SK-N-SH treated with all-trans-retinoic acid at 6 μM for 48 hours (cell line): ENCODE measurements around the gene CNTNAP2.

Experiments used
- ATAC-seq: fragments of 200-7000 bp; cut with Tn5 transposase; 3 replicates; pipeline ENCODE4 v1.9.1; 2020; ENCODE audit warnings: mild to moderate bottlenecking, moderate library complexity
- ARNTL ChIP-seq: fragments of 450-650 bp; formaldehyde crosslinking; IDR thresholded peaks from 2 replicates; pipeline ENCODE4 v1.5.0; 2020; ENCODE audit warnings: low read depth, mild to moderate bottlenecking, moderate library complexity, borderline replicate concordance
- BACH2 ChIP-seq: fragments of 250-450 bp; sonication (Bioruptor Pico); IDR thresholded peaks from 2 replicates; pipeline ENCODE4 v1.9.0; 2021; ENCODE audit warnings: mild to moderate bottlenecking, borderline replicate concordance
- ESRRG ChIP-seq: fragments of 250-450 bp; sonication (Bioruptor Pico); IDR thresholded peaks from 2 replicates; pipeline ENCODE4 v1.6.1; 2021; ENCODE audit warnings: mild to moderate bottlenecking
- GLIS3 ChIP-seq: fragments of 250-450 bp; sonication (Bioruptor Pico); IDR thresholded peaks from 2 replicates; pipeline ENCODE4 v1.5.0; 2020; ENCODE audit warnings: mild to moderate bottlenecking, moderate library complexity
- ISL1 ChIP-seq: fragments of 250-450 bp; sonication (Bioruptor Pico); IDR thresholded peaks from 2 replicates; pipeline ENCODE4 v2.1.2; 2022; ENCODE audit warnings: mild to moderate bottlenecking, moderate library complexity
- OSR1 ChIP-seq: fragments of 250-450 bp; sonication (Bioruptor Pico); IDR thresholded peaks from 2 replicates; pipeline ENCODE4 v1.8.0; 2022; ENCODE audit warnings: moderate library complexity, mild to moderate bottlenecking, inconsistent platforms
- PPARA ChIP-seq: fragments of 250-450 bp; sonication (Bioruptor Pico); IDR thresholded peaks from 2 replicates; pipeline ENCODE4 v1.5.0; 2020; ENCODE audit warnings: mild to moderate bottlenecking, borderline replicate concordance
- RARB ChIP-seq: fragments of 250-450 bp; sonication (Bioruptor Pico); IDR thresholded peaks from 2 replicates; pipeline ENCODE4 v1.8.0; 2021; ENCODE audit warnings: mild to moderate bottlenecking, moderate library complexity
- SNAI2 ChIP-seq: fragments of 250-450 bp; sonication (Bioruptor Pico); IDR thresholded peaks from 2 replicates; pipeline ENCODE4 v1.5.0; 2020; ENCODE audit warnings: mild to moderate bottlenecking, moderate library complexity
- TCF4 ChIP-seq: fragments of 250-450 bp; sonication (Bioruptor Pico); IDR thresholded peaks from 2 replicates; pipeline ENCODE4 v1.8.0; 2021; ENCODE audit warnings: mild to moderate bottlenecking, moderate library complexity, borderline replicate concordance
- TOX ChIP-seq: fragments of 250-450 bp; sonication (Bioruptor Pico); IDR thresholded peaks from 2 replicates; pipeline ENCODE4 v1.8.0; 2021; ENCODE audit warnings: mild to moderate bottlenecking, moderate library complexity, borderline replicate concordance
- ZC3H10 ChIP-seq: fragments of 250-450 bp; sonication (Bioruptor Pico); IDR thresholded peaks from 2 replicates; pipeline ENCODE4 v1.5.1; 2021; ENCODE audit warnings: mild to moderate bottlenecking, moderate library complexity
- ZFP3 ChIP-seq: fragments of 250-450 bp; sonication (Bioruptor Pico); IDR thresholded peaks from 2 replicates; pipeline ENCODE4 v1.5.0; 2020; ENCODE audit warnings: mild to moderate bottlenecking, moderate library complexity
- ZFP30 ChIP-seq: fragments of 450-650 bp; formaldehyde crosslinking; IDR thresholded peaks from 2 replicates; pipeline ENCODE4 v1.5.0; 2022; ENCODE audit warnings: mild to moderate bottlenecking, moderate library complexity
- ZNF565 ChIP-seq: fragments of 450-650 bp; formaldehyde crosslinking; conservative IDR thresholded peaks from 2 replicates; pipeline ENCODE4 v1.5.0; 2020; ENCODE audit warnings: low read depth, mild to moderate bottlenecking, moderate library complexity
- TF ChIP-seq, protein P1 (sequence below): fragments of 250-450 bp; sonication (Bioruptor Pico); IDR thresholded peaks from 2 replicates; pipeline ENCODE4 v1.8.0; 2021; ENCODE audit warnings: low read depth, mild to moderate bottlenecking, moderate library complexity, borderline replicate concordance
- TF ChIP-seq, protein P2 (sequence below): fragments of 250-450 bp; sonication (Bioruptor Pico); IDR thresholded peaks from 2 replicates; pipeline ENCODE4 v1.5.1; 2021; ENCODE audit warnings: mild to moderate bottlenecking, moderate library complexity
- TF ChIP-seq, protein P3 (sequence below): fragments of 250-450 bp; sonication (Bioruptor Pico); IDR thresholded peaks from 2 replicates; pipeline ENCODE4 v1.5.1; 2020; ENCODE audit warnings: low read depth, mild to moderate bottlenecking, moderate library complexity
- TF ChIP-seq, protein P4 (sequence below): fragments of 250-450 bp; sonication (Bioruptor Pico); IDR thresholded peaks from 2 replicates; pipeline ENCODE4 v1.5.0; 2020; ENCODE audit warnings: mild to moderate bottlenecking, moderate library complexity
- TF ChIP-seq, protein P5 (sequence below): fragments of 250-450 bp; sonication (Bioruptor Pico); IDR thresholded peaks from 2 replicates; pipeline ENCODE4 v1.8.0; 2020; ENCODE audit warnings: mild to moderate bottlenecking, moderate library complexity, borderline replicate concordance

CNTNAP2 gene

DNA sequence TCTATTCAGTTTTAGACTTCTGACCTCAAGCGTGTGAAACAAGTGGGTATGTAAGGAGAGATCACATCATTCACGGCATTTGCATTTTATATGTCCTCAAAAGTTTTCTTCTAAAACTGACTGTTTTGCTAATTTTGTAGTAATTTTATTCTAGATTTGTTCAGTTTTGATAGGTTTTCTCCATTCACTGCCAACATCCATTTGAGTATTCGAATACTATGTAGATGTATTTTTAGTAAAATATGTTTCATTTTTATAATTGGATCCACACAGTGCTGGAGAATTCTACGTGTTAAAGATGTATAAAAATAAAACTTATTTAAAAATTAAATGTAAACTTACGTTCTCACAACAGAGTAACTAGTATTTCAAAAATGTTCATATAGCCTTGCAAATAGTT is 503.0 kb downstream of the CNTNAP2 start:
- ATAC-seq, result no peak
- TF ChIP-seq ZC3H10, result no peak
- TF ChIP-seq ZFP3 (CRISPR knock-in tag), result no peak
- no peak for TF ChIP-seq PPARA (CRISPR knock-in tag)
- TF ChIP-seq ZFP30 (CRISPR knock-in tag), result no peak
- TF ChIP-seq, protein P1, sequence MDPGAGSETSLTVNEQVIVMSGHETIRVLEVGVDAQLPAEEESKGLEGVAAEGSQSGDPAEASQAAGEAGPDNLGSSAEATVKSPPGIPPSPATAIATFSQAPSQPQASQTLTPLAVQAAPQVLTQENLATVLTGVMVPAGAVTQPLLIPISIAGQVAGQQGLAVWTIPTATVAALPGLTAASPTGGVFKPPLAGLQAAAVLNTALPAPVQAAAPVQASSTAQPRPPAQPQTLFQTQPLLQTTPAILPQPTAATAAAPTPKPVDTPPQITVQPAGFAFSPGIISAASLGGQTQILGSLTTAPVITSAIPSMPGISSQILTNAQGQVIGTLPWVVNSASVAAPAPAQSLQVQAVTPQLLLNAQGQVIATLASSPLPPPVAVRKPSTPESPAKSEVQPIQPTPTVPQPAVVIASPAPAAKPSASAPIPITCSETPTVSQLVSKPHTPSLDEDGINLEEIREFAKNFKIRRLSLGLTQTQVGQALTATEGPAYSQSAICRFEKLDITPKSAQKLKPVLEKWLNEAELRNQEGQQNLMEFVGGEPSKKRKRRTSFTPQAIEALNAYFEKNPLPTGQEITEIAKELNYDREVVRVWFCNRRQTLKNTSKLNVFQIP (CRISPR knock-in tag), result no peak
- TF ChIP-seq TCF4 (CRISPR knock-in tag), result no peak
- no peak for TF ChIP-seq ISL1 (CRISPR knock-in tag)
- TF ChIP-seq ZNF565, result no peak
- no peak for TF ChIP-seq ARNTL (CRISPR knock-in tag)
- no peak for TF ChIP-seq ESRRG (CRISPR knock-in tag)
- TF ChIP-seq, protein P2, sequence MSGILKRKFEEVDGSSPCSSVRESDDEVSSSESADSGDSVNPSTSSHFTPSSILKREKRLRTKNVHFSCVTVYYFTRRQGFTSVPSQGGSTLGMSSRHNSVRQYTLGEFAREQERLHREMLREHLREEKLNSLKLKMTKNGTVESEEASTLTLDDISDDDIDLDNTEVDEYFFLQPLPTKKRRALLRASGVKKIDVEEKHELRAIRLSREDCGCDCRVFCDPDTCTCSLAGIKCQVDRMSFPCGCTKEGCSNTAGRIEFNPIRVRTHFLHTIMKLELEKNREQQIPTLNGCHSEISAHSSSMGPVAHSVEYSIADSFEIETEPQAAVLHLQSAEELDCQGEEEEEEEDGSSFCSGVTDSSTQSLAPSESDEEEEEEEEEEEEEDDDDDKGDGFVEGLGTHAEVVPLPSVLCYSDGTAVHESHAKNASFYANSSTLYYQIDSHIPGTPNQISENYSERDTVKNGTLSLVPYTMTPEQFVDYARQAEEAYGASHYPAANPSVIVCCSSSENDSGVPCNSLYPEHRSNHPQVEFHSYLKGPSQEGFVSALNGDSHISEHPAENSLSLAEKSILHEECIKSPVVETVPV, result no peak
- TF ChIP-seq, protein P3, sequence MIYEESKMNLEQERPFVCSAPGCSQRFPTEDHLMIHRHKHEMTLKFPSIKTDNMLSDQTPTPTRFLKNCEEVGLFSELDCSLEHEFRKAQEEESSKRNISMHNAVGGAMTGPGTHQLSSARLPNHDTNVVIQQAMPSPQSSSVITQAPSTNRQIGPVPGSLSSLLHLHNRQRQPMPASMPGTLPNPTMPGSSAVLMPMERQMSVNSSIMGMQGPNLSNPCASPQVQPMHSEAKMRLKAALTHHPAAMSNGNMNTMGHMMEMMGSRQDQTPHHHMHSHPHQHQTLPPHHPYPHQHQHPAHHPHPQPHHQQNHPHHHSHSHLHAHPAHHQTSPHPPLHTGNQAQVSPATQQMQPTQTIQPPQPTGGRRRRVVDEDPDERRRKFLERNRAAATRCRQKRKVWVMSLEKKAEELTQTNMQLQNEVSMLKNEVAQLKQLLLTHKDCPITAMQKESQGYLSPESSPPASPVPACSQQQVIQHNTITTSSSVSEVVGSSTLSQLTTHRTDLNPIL (CRISPR knock-in tag), result no peak
- TF ChIP-seq GLIS3 (CRISPR knock-in tag), result no peak
- no peak for TF ChIP-seq SNAI2 (CRISPR knock-in tag)
- TF ChIP-seq BACH2 (CRISPR knock-in tag), result no peak
- TF ChIP-seq, protein P4, sequence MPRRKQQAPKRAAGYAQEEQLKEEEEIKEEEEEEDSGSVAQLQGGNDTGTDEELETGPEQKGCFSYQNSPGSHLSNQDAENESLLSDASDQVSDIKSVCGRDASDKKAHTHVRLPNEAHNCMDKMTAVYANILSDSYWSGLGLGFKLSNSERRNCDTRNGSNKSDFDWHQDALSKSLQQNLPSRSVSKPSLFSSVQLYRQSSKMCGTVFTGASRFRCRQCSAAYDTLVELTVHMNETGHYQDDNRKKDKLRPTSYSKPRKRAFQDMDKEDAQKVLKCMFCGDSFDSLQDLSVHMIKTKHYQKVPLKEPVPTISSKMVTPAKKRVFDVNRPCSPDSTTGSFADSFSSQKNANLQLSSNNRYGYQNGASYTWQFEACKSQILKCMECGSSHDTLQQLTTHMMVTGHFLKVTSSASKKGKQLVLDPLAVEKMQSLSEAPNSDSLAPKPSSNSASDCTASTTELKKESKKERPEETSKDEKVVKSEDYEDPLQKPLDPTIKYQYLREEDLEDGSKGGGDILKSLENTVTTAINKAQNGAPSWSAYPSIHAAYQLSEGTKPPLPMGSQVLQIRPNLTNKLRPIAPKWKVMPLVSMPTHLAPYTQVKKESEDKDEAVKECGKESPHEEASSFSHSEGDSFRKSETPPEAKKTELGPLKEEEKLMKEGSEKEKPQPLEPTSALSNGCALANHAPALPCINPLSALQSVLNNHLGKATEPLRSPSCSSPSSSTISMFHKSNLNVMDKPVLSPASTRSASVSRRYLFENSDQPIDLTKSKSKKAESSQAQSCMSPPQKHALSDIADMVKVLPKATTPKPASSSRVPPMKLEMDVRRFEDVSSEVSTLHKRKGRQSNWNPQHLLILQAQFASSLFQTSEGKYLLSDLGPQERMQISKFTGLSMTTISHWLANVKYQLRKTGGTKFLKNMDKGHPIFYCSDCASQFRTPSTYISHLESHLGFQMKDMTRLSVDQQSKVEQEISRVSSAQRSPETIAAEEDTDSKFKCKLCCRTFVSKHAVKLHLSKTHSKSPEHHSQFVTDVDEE (CRISPR knock-in tag), result no peak
- no peak for TF ChIP-seq OSR1 (CRISPR knock-in tag)
- TF ChIP-seq, all 23 proteins: peak for 0

DNA sequence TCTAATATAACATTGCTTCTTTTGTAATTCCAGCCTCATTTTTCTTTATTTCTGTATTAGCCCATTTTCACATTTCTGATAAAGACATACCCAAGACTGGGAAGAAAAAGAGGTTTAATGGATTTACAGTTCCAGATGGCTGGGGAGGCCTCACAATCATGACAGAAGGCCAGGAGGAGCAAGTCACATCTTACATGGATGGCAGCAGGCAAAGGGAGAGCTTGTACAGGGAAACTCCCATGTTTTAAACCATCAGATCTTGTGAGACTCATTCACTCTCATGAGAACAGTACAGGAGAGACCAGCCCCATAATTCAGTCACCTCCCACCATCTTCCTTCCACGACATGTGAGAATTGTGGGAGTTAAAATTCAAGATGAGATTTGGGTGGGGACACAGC is 510.3 kb downstream of the CNTNAP2 start:
- TF ChIP-seq ISL1 (CRISPR knock-in tag), result no peak
- TF ChIP-seq RARB (CRISPR knock-in tag), result no peak
- TF ChIP-seq, protein P2, result no peak
- TF ChIP-seq, protein P5, sequence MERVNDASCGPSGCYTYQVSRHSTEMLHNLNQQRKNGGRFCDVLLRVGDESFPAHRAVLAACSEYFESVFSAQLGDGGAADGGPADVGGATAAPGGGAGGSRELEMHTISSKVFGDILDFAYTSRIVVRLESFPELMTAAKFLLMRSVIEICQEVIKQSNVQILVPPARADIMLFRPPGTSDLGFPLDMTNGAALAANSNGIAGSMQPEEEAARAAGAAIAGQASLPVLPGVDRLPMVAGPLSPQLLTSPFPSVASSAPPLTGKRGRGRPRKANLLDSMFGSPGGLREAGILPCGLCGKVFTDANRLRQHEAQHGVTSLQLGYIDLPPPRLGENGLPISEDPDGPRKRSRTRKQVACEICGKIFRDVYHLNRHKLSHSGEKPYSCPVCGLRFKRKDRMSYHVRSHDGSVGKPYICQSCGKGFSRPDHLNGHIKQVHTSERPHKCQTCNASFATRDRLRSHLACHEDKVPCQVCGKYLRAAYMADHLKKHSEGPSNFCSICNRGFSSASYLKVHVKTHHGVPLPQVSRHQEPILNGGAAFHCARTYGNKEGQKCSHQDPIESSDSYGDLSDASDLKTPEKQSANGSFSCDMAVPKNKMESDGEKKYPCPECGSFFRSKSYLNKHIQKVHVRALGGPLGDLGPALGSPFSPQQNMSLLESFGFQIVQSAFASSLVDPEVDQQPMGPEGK (CRISPR knock-in tag), result no peak
- no peak for TF ChIP-seq GLIS3 (CRISPR knock-in tag)
- TF ChIP-seq PPARA (CRISPR knock-in tag), result no peak
- no peak for TF ChIP-seq ZNF565
- TF ChIP-seq TOX (CRISPR knock-in tag), result no peak
- TF ChIP-seq, protein P3 (CRISPR knock-in tag), result no peak
- no peak for TF ChIP-seq ZFP30 (CRISPR knock-in tag)
- TF ChIP-seq TCF4 (CRISPR knock-in tag), result no peak
- TF ChIP-seq, protein P4 (CRISPR knock-in tag), result no peak
- TF ChIP-seq, all 23 proteins: peak for 0
- no peak for ATAC-seq
